Mammary epithelial cell (primary cell): ENCODE results near the gene CXCL14.

Experiments
- CTCF ChIP-seq, 2 donors: IDR thresholded peaks in 1 of 2; conservative IDR thresholded peaks in 1 of 2; 2 replicates each; pipeline ENCODE4 v1.5.1; 2011 to 2012; ENCODE audit warnings: inconsistent platforms in 2 of 2, low read length in 2 of 2, mild to moderate bottlenecking in 2 of 2, control low read depth in 1 of 2, low read depth in 1 of 2; ENCODE audit not compliant: insufficient read depth in 1 of 2; ENCODE audit errors: extremely low read depth in 1 of 2
- EZH2 ChIP-seq: IDR thresholded peaks from 2 replicates; pipeline ENCODE4 v1.6.1; 2012; ENCODE audit warnings: low read length, inconsistent platforms, borderline replicate concordance

GRCh38 chr5:135608361-135608760 is 29.6 kb upstream of the CXCL14 start:
- no peak for TF ChIP-seq CTCF (conservative IDR thresholded peaks at IDR 0.05 in 1 of 2, IDR thresholded peaks at IDR 0.05 in 1 of 2; ENCODE audit: extremely low read depth in 1 of 2, insufficient read depth in 1 of 2, low read depth in 1 of 2, low read length in 2 of 2)
- TF ChIP-seq EZH2, result no peak
